Spleen (tissue), 7 donors: ENCODE results near the gene E2F3.

ENCODE experiments used
- POLR2A ChIP-seq, 3 donors: fragments of 450-650 bp; IDR thresholded peaks; one replicate each; pipeline ENCODE4 v1.5.1; 2017; ENCODE audit warnings: antibody characterized with exemption in 3 of 3, mild to moderate bottlenecking in 1 of 3
- TF ChIP-seq, protein P1 (sequence below), 11 experiments: fragments of 200-600 bp in 7 of 11; fragments of 450-650 bp in 4 of 11; sonication (generic) in 4 of 11; IDR thresholded peaks in 8 of 11; conservative IDR thresholded peaks in 3 of 11; 1 replicate in 7 of 11; 2 replicates in 4 of 11; pipeline versions ENCODE4 v1.4.0 to v1.8.0; 2016 to 2021; ENCODE audit warnings: antibody characterized with exemption in 11 of 11, inconsistent platforms in 4 of 11, mild to moderate bottlenecking in 1 of 11
- donor health status: DM: no; HTN: no; CAD: no; lungs with moderate emphysema.
- donor health status: DM: no; HTN: no; CAD: no.
- donor health status: DM: no; HTN: no; CAD: no.

DNA sequence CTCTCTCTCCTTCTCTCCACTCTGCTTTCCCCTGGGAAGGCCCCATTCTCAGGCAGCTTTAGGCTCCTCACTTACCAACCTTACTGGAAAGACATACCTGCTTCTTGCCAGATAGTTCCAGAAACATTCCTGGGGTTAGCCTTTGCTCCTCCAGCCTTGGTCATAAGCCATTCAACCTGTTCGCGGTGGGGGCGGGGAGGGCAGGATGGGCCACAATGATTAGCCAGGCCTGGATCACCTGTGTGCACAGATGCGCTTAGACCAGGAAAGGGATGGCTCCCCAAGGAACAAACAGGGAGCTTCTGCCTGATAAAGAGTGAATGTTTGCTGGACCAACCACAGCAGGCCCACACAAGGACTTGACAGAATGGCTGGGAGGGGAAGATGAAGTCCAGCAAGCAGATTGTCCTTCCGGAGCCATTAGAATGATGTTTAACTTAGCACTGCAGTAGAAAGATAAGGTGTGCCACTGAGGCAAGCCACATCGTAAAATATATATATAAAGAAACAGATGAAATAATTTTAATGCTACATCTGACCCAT lies 74.9 kb downstream of the E2F3 start:
- TF ChIP-seq POLR2A (IDR thresholded peaks at IDR 0.05): no peak
- TF ChIP-seq, protein P1, sequence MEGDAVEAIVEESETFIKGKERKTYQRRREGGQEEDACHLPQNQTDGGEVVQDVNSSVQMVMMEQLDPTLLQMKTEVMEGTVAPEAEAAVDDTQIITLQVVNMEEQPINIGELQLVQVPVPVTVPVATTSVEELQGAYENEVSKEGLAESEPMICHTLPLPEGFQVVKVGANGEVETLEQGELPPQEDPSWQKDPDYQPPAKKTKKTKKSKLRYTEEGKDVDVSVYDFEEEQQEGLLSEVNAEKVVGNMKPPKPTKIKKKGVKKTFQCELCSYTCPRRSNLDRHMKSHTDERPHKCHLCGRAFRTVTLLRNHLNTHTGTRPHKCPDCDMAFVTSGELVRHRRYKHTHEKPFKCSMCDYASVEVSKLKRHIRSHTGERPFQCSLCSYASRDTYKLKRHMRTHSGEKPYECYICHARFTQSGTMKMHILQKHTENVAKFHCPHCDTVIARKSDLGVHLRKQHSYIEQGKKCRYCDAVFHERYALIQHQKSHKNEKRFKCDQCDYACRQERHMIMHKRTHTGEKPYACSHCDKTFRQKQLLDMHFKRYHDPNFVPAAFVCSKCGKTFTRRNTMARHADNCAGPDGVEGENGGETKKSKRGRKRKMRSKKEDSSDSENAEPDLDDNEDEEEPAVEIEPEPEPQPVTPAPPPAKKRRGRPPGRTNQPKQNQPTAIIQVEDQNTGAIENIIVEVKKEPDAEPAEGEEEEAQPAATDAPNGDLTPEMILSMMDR (IDR thresholded peaks at IDR 0.05 in 8 of 11, conservative IDR thresholded peaks at IDR 0.05 in 3 of 11): no peak
